Stimulated activated CD4-positive, alpha-beta T cell treated with anti-CD3 and anti-CD28 coated beads, TNF-alpha, amount 100 ng/mL, for 4 hours (primary cell): ENCODE data around the gene NLGN1.

Experiments used
- DNase-seq, 3 experiments: peaks; one replicate each; pipeline ENCODE4 v3.0.0-alpha.2; 2020; ENCODE audit warnings: low read depth in 3 of 3

The NLGN1 gene

GRCh38 chr3:173838644-173839043, 441.1 kb downstream of the NLGN1 start:
- DNase-seq, result no peak

DNA sequence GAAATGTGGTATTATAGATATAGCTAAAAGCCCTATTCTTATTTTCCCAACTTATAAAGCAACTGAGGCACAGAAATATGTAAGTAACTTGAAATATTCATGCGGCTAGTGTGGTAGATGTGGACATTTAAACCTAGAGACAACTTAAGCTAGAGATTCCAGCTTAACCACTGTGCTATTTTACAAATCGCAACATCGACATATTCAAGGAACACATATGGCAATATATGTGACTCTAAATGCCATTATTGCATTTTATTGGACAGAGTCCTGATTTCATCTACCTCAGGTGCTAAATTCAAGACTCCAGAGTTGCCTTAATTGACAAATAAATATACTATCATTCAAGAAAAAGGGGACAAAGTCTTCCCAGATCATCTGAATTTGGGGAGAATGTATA, 442.3 kb downstream of the NLGN1 start:
- DNase-seq, result no peak

- DNase-seq, result no peak
These were observed 443.8 kb downstream of the NLGN1 start for GRCh38 chr3:173841334-173841733.

GRCh38 chr3:173843060-173843459, 445.5 kb downstream of the NLGN1 start:
- no peak for DNase-seq

DNA sequence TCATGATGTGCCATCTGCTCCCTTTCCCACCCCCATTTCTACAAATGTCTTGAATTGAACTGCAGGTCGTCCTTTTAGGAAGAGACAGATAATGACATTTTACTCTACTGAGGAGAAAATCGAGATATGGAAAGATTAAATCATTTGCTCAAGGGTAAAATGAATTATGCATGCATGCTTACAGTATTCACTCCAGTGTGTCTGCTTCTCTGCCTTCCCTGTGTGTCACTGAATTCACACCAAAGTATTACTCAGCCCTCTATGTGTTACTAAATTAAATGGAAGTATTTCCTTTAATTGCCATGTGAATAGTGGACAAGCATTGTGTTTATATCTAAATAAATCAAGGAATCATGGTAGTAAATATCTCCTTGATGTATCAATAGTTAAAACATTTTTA, 449.0 kb downstream of the NLGN1 start:
- DNase-seq, result no peak

- DNase-seq, result no peak
These were observed 451.9 kb downstream of the NLGN1 start for GRCh38 chr3:173849489-173849888.

DNA sequence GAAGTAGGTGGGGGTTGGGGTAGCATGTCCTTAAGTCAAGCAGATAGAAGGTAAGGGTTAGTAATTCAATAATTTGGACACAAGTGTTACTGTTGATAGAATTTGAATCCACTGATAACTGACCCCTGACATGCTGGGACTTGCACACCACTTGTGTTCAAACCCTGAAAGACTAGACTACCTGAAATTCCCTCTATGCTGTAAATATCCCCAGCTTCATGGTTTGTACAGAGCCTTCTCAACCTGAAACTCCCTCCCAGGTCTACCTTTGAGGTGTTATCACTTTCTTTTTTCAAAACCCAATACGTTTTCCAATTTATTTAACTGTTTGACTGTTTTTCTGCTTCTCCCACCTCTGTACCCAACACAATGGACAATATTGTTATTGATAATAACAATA, 459.6 kb downstream of the NLGN1 start:
- DNase-seq, result no peak

DNA sequence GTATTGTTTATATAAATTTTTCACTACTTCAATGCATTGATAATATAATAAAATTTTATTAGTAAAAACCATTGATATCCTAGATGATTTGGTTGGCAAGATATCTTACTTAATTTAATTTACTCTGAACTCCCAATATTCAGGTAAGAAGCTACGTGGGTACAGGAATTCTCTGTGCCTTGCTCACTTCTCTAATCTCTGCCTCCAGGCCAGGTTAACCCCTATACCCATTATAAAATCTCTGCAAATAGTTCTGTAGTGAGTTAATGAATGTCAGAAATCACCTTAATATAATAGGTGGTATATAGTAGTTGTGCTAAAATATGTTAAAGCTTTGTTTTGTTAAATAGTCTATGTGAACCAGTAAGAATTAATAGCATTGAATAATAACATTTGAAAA, 465.2 kb downstream of the NLGN1 start:
- no peak for DNase-seq

GRCh38 chr3:173863551-173863950, 466.0 kb downstream of the NLGN1 start:
- no peak for DNase-seq

DNA sequence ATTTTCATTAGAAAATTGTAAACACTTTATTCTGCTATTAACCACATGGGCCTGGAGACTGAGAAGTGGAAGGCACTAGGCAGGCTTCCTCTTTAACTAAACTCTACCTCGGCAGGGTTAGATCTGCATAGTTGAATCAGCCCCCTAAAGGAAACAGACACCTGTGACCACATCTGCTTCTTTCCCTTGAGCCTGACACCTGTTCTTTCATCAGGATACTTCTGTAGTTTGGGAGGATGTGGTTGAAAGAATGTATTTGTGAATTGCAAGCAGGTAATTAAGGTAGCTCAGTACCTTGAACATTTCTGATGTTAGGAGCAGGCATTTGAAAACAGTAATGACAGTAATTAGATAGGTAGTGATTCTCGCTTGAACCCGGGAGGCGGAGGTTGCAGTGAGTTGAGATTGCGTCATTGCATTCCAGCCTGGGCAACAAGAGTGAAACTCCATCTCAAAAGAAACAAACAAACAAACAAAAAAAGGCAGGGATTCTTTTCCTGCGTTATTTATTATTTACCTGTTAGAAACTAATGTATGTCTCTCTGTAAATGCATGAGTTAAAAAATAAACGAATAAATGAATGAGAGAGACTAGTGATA, 468.5 kb downstream of the NLGN1 start:
- DNase-seq, result no peak

- DNase-seq, result no peak
These were observed 472.2 kb downstream of the NLGN1 start for GRCh38 chr3:173869766-173870165.

GRCh38 chr3:173870976-173871375, 473.4 kb downstream of the NLGN1 start:
- no peak for DNase-seq

- DNase-seq, result no peak
These were observed 478.2 kb downstream of the NLGN1 start for GRCh38 chr3:173875790-173876189.

- no peak for DNase-seq
These were observed 478.9 kb downstream of the NLGN1 start for GRCh38 chr3:173876476-173876875.

- DNase-seq, result no peak
These were observed 490.3 kb downstream of the NLGN1 start for GRCh38 chr3:173887888-173888287.

DNA sequence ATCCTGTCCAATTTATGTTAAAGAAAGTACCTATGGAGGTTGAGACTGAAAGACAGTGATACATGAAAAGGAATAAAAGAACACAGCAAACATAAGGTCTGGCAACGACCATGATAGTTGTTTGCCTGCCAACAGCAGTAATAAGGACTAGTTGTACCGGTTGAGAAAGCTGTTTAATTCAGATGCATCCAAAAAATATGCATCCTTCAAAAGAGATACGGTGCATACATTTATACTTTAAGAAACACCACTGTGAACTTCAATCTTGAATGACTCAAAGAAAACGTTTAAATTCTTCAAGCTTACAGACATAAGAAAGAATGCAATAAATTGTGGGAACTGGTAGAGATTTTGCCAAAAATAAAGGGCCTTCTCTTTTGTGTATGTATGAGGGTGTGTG, 492.1 kb downstream of the NLGN1 start:
- DNase-seq, result no peak

GRCh38 chr3:173890091-173890490, 492.5 kb downstream of the NLGN1 start:
- no peak for DNase-seq

DNA sequence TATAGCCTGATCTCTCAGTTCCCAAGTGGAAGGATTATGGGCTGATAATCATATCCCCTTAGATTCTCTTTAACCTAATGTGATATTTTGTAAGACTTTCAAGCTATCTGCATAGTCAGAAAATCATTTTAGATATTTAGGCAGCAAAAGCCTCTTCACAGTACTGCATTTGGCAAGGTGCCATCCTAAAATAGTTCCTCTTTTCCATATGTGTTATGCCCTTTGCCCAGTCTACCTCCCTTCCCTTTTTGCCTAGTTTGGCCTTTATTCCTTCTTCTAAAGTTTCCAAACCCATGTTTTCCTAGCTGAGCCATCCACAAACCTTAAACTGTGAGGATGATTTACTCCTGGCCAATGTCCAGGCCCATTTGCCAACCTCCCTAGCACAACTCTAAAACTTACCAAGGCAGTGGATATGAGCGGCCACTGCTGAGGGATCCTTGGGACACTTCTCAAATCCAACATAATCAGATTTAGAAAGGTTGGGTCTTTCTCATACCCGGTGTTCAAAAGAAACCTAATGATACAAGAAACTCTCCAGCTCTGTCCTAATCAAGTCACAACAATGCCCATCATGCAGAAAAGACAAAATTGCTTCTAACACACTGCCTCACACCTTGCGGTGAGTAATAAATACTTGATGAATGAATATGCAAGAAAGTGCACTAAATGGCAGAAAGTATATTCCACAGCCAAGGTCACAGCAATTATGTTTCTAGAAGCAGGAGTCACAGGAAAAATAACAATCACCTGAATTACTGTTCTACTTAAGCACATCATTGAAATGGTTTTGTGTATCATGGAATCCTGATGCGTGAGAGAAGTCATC, 493.9 kb downstream of the NLGN1 start:
- no peak for DNase-seq

DNA sequence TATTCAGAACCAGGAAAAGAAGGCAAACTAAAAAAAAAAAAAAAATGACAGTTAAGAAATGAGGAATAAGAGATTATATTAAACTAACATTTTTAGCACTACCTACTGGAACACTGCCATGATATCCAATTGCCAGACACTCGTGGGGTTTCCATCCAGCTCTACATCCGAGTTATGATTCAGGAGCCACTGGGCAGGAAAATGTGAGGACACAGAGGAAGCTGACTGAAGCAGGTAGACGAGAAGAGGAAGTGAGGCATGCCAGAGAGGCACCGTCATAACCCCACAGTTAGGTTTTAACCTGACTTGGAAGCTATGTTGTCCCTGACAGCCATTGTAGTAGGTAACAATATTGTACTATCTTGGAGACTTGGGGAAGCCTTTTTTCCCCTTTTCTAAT, 495.0 kb downstream of the NLGN1 start:
- DNase-seq, result no peak

DNA sequence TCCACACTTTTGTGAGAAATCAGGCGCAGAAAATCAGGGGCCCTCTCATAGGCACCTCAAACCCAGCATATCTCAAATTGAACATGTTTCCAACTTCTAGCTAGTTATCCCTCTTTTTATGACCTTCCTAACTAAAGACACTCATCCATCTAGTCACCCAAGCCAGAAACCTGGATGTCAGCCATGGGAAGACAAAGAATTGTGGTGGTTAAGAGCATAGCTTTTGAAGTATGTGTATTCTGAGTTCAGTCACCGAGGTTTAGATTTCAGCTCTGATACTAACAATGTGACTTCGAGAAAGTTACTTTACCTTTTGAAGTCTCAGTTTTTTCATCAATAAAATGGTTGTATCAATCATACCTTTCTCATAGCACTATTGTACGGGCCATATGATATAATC, 495.5 kb downstream of the NLGN1 start:
- DNase-seq, result no peak

DNA sequence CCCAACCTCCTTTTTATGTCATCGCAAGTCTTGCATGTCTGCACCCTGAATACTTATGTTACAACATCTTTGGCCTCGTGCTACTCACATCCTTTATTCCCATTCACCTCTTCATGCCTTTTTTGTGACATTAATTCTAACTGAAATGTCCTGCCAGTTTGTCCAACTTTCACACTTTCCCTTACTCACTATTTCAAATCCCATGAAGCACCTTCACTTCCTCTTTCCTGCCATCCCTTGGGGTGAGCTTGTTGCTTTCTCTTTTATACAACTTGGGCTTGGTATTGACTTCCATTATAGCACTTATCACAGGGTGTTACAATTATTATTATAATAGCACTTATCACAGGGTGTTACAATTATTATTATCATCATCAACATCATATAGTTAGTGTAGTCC, 496.3 kb downstream of the NLGN1 start:
- DNase-seq, result no peak

DNA sequence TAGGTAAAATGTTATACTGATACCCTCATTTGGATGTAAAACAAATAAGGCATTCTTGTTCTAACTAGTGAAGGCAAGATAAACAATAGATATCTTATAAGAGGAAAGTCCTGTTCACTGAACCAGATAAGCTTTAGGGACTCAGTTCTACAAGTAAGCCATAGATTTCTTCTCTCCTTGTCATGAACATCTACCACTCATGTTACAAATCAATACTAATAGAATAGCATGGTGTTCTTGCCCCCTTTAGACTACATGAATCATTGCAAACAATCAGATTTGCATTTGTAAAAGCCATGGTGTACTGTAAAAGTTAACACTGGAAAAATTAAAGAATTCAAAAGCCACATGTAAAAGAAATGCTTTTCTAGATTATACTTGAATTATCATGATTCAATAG, 500.1 kb downstream of the NLGN1 start:
- DNase-seq, result no peak

DNA sequence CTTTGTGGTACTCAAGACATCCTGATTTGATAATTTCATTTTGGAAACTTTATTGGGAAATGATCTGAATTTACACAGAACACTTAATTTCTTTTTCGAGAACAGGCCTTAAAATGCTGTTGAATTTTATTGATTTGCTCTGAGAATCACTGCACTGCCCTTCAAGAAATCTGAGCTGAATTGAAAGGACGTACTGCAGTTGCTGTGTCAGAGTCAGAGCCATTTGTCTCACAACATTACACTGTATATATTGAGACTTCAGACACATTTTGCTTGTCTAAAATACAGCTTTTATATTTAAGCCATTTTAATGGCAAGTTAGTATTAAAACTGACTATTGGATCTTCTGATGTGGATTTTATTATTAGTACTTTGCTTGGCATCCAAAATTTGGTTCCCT, 504.1 kb downstream of the NLGN1 start:
- DNase-seq, result no peak

DNA sequence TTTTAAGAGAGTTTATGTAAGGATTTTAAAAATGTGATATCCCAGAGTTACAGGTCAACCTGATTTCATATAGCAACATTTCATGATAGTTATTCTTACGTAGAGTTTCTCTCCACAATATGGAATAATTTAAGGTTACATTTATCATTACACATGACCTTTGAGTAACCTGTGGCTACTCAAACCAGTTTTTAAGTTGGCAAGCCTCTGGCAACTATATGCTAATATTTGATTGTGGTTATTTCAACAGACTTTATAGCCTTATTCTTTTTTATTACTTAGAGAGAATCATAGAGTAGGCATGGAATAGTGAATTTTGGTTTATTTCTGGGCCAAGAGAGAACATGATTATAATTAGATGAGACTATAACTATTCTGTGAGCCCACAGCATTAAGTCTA, 504.9 kb downstream of the NLGN1 start:
- DNase-seq, result no peak
